ENCODE data around the gene BMPR1A.

DNA sequence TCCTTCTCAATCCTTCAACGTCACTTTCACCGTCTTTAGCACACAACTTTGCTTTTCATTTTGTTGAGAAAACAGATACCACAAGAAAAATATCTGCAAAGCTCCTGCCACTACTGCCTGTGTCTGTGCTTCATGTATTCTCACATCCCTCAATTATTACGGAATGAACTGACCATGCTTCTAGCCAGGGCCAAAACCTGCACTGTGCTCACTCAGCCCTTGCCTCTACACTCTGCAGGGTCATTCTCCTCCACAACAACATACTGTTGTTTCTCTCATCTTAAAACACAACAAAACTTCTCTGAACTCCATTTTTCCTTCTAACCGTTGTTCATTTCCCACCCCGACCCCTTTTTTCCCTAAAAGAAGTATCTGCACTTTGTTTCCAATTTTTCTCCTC is 29.5 kb downstream of the BMPR1A start:
- TF ChIP-seq, protein P1, sequence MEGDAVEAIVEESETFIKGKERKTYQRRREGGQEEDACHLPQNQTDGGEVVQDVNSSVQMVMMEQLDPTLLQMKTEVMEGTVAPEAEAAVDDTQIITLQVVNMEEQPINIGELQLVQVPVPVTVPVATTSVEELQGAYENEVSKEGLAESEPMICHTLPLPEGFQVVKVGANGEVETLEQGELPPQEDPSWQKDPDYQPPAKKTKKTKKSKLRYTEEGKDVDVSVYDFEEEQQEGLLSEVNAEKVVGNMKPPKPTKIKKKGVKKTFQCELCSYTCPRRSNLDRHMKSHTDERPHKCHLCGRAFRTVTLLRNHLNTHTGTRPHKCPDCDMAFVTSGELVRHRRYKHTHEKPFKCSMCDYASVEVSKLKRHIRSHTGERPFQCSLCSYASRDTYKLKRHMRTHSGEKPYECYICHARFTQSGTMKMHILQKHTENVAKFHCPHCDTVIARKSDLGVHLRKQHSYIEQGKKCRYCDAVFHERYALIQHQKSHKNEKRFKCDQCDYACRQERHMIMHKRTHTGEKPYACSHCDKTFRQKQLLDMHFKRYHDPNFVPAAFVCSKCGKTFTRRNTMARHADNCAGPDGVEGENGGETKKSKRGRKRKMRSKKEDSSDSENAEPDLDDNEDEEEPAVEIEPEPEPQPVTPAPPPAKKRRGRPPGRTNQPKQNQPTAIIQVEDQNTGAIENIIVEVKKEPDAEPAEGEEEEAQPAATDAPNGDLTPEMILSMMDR (IDR thresholded peaks at IDR 0.05), result no peak
- TF ChIP-seq POLR2A (IDR thresholded peaks at IDR 0.05), result no peak

Measured in lower leg skin (tissue), 3 donors.